HCT116 (cell line): ENCODE results near the gene FMNL1. TPM values are rescaled to one million over a fixed set of nuclear protein-coding genes. Genes with fewer than 3 reads are reported as not detected.

Experiments
- ATAC-seq: fragments of 200-7000 bp; cut with Tn5 transposase; 2 replicates; pipeline ENCODE4 v1.9.1; 2020; ENCODE audit warnings: mild to moderate bottlenecking, moderate library complexity
- BruUV-seq: library from RNA; stranded (reverse); fragments of 400-500 nt; replicated peaks from 2 replicates; lab custom pipeline; 2021; lab: Mats Ljungman, UMichigan
- CTCF ChIA-PET: fragments of 300-600 bp; sonication (Branson Sonifier 250); formaldehyde crosslinking; loops from one replicate; lab custom pipeline; 2021; ENCODE audit warnings: antibody characterized with exemption; lab: Charles Lee
- POLR2A ChIA-PET: fragments of 300-600, 350-600 bp; sonication (Branson Sonifier 250); formaldehyde crosslinking; loops from one replicate; lab custom pipeline; 2021; ENCODE audit warnings: antibody characterized with exemption; lab: Charles Lee
- RAD21 ChIA-PET, 2 experiments: fragments of 300-600 bp; sonication (Branson Sonifier 250); formaldehyde crosslinking; loops; one replicate each; lab custom pipeline; 2023; ENCODE audit warnings: low total read pairs in 2 of 2; ENCODE audit not compliant: uncharacterized antibody in 2 of 2, unreplicated experiment in 2 of 2, low non-redundant PET in 1 of 2; lab: Charles Lee
- DNase-seq: peaks from one replicate; pipeline ENCODE4 v3.0.0-alpha.2; 2010; ENCODE audit warnings: low read depth, low spot score
- H2AFZ ChIP-seq: fragments of 200-600 bp; shearing (Covaris generic), sonication (generic); 2 replicates; pipeline ENCODE4 v1.6.1; 2017; ENCODE audit warnings: low read depth, mixed run types, mixed read lengths, antibody characterized with exemption, low read length; ENCODE audit not compliant: poor library complexity, severe bottlenecking
- H3K27ac ChIP-seq: 2 replicates; pipeline ENCODE4 v1.5.1; 2012; ENCODE audit warnings: low read depth, low read length
- H3K27me3 ChIP-seq: fragments of 200-600 bp; sonication (generic); 2 replicates; pipeline ENCODE4 v1.6.1; 2016; ENCODE audit warnings: mixed run types, low read length, mixed read lengths; ENCODE audit not compliant: insufficient read depth
- H3K36me3 ChIP-seq, 2 experiments: fragments of 200-500 bp in 1 of 2; fragments of 200-600 bp in 1 of 2; sonication (Bioruptor generic) in 1 of 2; sonication (generic) in 1 of 2; 2 replicates each; pipeline versions ENCODE4 v1.5.1 to v1.6.1; 2014 to 2016; ENCODE audit warnings: low read length in 2 of 2, inconsistent platforms in 1 of 2, mixed read lengths in 1 of 2, mixed run types in 1 of 2; ENCODE audit not compliant: insufficient read depth in 2 of 2, control insufficient read depth in 1 of 2
- H3K4me1 ChIP-seq, 2 experiments: fragments of 200-600 bp in 1 of 2; sonication (generic) in 1 of 2; 2 replicates each; pipeline versions ENCODE4 v1.5.1 to v1.6.1; 2012 to 2017; ENCODE audit warnings: low read length in 2 of 2, inconsistent platforms in 1 of 2, mild to moderate bottlenecking in 1 of 2, mixed read lengths in 1 of 2, mixed run types in 1 of 2, moderate library complexity in 1 of 2; ENCODE audit not compliant: insufficient read depth in 2 of 2, control insufficient read depth in 1 of 2
- H3K4me2 ChIP-seq: fragments of 200-600 bp; sonication (generic); 2 replicates; pipeline ENCODE4 v1.6.1; 2017; ENCODE audit warnings: mixed run types, low read length, mixed read lengths
- H3K4me3 ChIP-seq, 2 experiments: fragments of 200-600 bp in 1 of 2; sonication (generic) in 1 of 2; replicated peaks in 1 of 2; 2 replicates each; pipeline ENCODE4 v1.5.1; 2011 to 2016; ENCODE audit warnings: low read length in 2 of 2, control low read depth in 1 of 2, low read depth in 1 of 2, mild to moderate bottlenecking in 1 of 2, mixed read lengths in 1 of 2, mixed run types in 1 of 2
- H3K79me2 ChIP-seq: fragments of 200-600 bp; sonication (generic); 2 replicates; pipeline ENCODE4 v1.6.1; 2017; ENCODE audit warnings: mild to moderate bottlenecking, mixed run types, low read length, moderate library complexity, mixed read lengths; ENCODE audit not compliant: insufficient read depth
- H3K9ac ChIP-seq: fragments of 200-600 bp; sonication (generic); 2 replicates; pipeline ENCODE4 v1.6.1; 2016; ENCODE audit warnings: low read length, mixed read lengths
- H3K9me2 ChIP-seq: fragments of 200-600 bp; sonication (generic), shearing (Covaris generic); 2 replicates; pipeline ENCODE4 v1.6.1; 2017; ENCODE audit warnings: mixed run types, mild to moderate bottlenecking, moderate library complexity; ENCODE audit not compliant: insufficient read depth
- H3K9me3 ChIP-seq, 2 experiments: fragments of 200-500 bp in 1 of 2; fragments of 200-600 bp in 1 of 2; sonication (Bioruptor generic) in 1 of 2; sonication (generic) in 1 of 2; 2 replicates each; pipeline ENCODE4 v1.6.1; 2014 to 2017; ENCODE audit warnings: low read length in 2 of 2, mixed read lengths in 2 of 2, inconsistent platforms in 1 of 2, low read depth in 1 of 2, mild to moderate bottlenecking in 1 of 2, mixed run types in 1 of 2, moderate library complexity in 1 of 2; ENCODE audit not compliant: control insufficient read depth in 1 of 2, insufficient read depth in 1 of 2
- H4K20me1 ChIP-seq: fragments of 200-600 bp; sonication (generic), shearing (Covaris generic); 2 replicates; pipeline ENCODE4 v1.6.1; 2017; ENCODE audit warnings: mixed run types, mild to moderate bottlenecking, moderate library complexity; ENCODE audit not compliant: insufficient read depth
- ATF3 ChIP-seq: IDR thresholded peaks from 2 replicates; pipeline ENCODE4 v1.6.1; 2012
- CBX3 ChIP-seq: IDR thresholded peaks from 2 replicates; pipeline ENCODE4 v1.6.1; 2012; ENCODE audit warnings: low read depth
- CEBPB ChIP-seq: IDR thresholded peaks from 2 replicates; pipeline ENCODE4 v1.6.1; 2012; ENCODE audit warnings: low read depth
- EGR1 ChIP-seq: IDR thresholded peaks from 2 replicates; pipeline ENCODE4 v1.6.1; 2012; ENCODE audit warnings: low read depth
- EZH2 ChIP-seq: fragments of 200-600 bp; sonication (generic); IDR thresholded peaks from 2 replicates; pipeline ENCODE4 v1.6.1; 2017; ENCODE audit warnings: antibody characterized with exemption, mixed run types
- EZH2phosphoT487 ChIP-seq: fragments of 200-600 bp; IDR thresholded peaks from 2 replicates; pipeline ENCODE4 v1.6.1; 2018; ENCODE audit warnings: antibody characterized with exemption, borderline replicate concordance
- JUND ChIP-seq: IDR thresholded peaks from 2 replicates; pipeline ENCODE4 v1.6.1; 2012
- MAX ChIP-seq: IDR thresholded peaks from 2 replicates; pipeline ENCODE4 v1.6.1; 2012
- POLR2A ChIP-seq: IDR thresholded peaks from 2 replicates; pipeline ENCODE4 v1.7.0; 2011; ENCODE audit warnings: borderline replicate concordance; ENCODE audit not compliant: insufficient read depth, insufficient read length; ENCODE audit errors: extremely low read depth
- POLR2AphosphoS5 ChIP-seq: IDR thresholded peaks from 2 replicates; pipeline ENCODE4 v1.6.1; 2011; ENCODE audit warnings: mild to moderate bottlenecking, low read depth, low read length, moderate library complexity
- RAD21 ChIP-seq: IDR thresholded peaks from 2 replicates; pipeline ENCODE4 v1.6.1; 2012; ENCODE audit warnings: low read depth, mild to moderate bottlenecking
- SIN3A ChIP-seq: IDR thresholded peaks from 2 replicates; pipeline ENCODE4 v1.6.1; 2012; ENCODE audit warnings: low read depth
- YY1 ChIP-seq: IDR thresholded peaks from 2 replicates; pipeline ENCODE4 v1.6.1; 2011; ENCODE audit warnings: low read length, low read depth, moderate library complexity, mild to moderate bottlenecking; ENCODE audit not compliant: insufficient replicate concordance; ENCODE audit errors: extremely low read depth
- intact Hi-C: fragments of 100-400 bp; cut with micrococcal nuclease; formaldehyde crosslinking; loops from 2 replicates; pipeline ENCODE4 v1.10.0; 2022
- total RNA-seq: library from RNA; stranded (reverse); gene quantifications from one replicate; pipeline ENCODE4 v1.2.1, GENCODE V29; 2021; ENCODE audit not compliant: unreplicated experiment
- TF ChIP-seq, protein P1 (sequence below): IDR thresholded peaks from 2 replicates; pipeline ENCODE4 v1.6.1; 2012; ENCODE audit warnings: low read depth
- TF ChIP-seq, protein P2 (sequence below), 3 experiments: fragments of 200-600 bp in 1 of 3; sonication (generic) in 1 of 3; IDR thresholded peaks in 2 of 3; conservative IDR thresholded peaks in 1 of 3; 2 replicates each; pipeline ENCODE4 v1.5.1; 2012 to 2017; ENCODE audit warnings: low read depth in 2 of 3, low read length in 2 of 3, antibody characterized with exemption in 1 of 3, borderline replicate concordance in 1 of 3, control low read depth in 1 of 3, mild to moderate bottlenecking in 1 of 3, mixed read lengths in 1 of 3, mixed run types in 1 of 3, moderate library complexity in 1 of 3; ENCODE audit not compliant: insufficient read depth in 1 of 3
- TF ChIP-seq, protein P3 (sequence below): IDR thresholded peaks from 2 replicates; pipeline ENCODE4 v1.6.1; 2011; ENCODE audit warnings: mild to moderate bottlenecking, low read length, moderate library complexity; ENCODE audit not compliant: insufficient replicate concordance; ENCODE audit errors: extremely low read depth

FMNL1 gene
- total RNA-seq, 1 experiment from 2014 or later, result 8.2 TPM

DNA sequence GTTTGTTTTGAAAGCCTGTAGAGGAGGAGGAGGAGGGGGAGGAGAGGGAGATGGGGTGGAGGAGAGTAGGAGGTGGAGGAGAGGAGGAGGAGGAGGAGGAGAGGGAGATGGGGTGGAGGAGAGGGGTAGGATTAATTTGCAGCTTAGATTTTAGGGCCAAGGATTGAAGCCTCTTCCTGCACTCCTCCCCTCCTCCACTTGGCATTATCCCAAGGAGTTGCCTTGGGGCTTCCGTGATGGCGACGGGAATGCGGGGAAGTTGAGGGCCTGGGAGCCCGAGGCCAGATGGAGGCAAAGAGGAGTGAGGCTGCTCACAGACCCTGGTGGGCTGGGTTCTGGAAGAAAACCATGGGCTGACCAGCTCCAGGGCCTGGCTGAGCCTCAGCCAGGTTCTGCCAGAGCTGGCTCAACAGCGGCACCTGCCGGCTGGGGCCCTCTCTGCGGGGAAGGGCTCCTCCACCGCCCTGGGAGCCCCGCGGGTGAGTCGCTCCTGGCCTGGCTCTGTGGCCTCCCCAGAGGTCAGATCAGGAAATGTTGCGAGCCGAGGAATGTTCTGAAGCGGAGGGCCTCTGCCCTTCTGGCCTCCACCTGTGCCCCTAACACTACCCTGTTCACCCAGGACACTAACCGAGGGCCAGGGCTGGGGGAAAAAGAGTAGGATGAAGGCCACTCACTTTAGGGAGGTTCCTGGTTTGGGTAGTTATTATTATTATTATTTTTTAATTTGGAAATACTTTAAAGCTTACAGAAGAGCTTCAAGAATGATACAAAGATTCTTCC is 23.9 kb upstream of the FMNL1 start:
- no peaks in the 10 kb centered on the region for H3K36me3 ChIP-seq
- H3K4me1 ChIP-seq, result peaks cover 12 to 31% of the 10 kb centered on the region in 2 experiments; a peak in 3 of 4 replicates
- H3K27ac ChIP-seq, result peak overlapping the region; percentile 53
- no peaks in the 10 kb centered on the region for H4K20me1 ChIP-seq
- peak overlapping the region; percentile 64 for H2AFZ ChIP-seq
- ChIA-PET RAD21 (interaction anchor here (0.6 to 2.9 kb wide), 12 partner anchors 24 to 64 kb away, joined by 3 to 25 read pairs (median 8); partner anchors contain the start of genes ACBD4 (in 2 of the 2) and HEXIM2 (in 2 of the 2)), POLR2A (interaction anchor here (1.0 to 3.7 kb wide), 7 partner anchors 22 to 70 kb away, joined by 3 to 141 read pairs (median 6); partner anchors contain the start of genes ACBD4, HEXIM1 and HEXIM2)
- H3K9me2 ChIP-seq, result no peaks in the 10 kb centered on the region
- no peaks in the 10 kb centered on the region for H3K27me3 ChIP-seq
- no peaks in the 10 kb centered on the region for H3K79me2 ChIP-seq
- BruUV-seq, result no TSS peak
- no peak for TF ChIP-seq MAX
- TF ChIP-seq SIN3A, result no peak
- TF ChIP-seq POLR2A, result no peak
- no peak for TF ChIP-seq CBX3
- TF ChIP-seq ATF3, result no peak
- TF ChIP-seq, protein P1, sequence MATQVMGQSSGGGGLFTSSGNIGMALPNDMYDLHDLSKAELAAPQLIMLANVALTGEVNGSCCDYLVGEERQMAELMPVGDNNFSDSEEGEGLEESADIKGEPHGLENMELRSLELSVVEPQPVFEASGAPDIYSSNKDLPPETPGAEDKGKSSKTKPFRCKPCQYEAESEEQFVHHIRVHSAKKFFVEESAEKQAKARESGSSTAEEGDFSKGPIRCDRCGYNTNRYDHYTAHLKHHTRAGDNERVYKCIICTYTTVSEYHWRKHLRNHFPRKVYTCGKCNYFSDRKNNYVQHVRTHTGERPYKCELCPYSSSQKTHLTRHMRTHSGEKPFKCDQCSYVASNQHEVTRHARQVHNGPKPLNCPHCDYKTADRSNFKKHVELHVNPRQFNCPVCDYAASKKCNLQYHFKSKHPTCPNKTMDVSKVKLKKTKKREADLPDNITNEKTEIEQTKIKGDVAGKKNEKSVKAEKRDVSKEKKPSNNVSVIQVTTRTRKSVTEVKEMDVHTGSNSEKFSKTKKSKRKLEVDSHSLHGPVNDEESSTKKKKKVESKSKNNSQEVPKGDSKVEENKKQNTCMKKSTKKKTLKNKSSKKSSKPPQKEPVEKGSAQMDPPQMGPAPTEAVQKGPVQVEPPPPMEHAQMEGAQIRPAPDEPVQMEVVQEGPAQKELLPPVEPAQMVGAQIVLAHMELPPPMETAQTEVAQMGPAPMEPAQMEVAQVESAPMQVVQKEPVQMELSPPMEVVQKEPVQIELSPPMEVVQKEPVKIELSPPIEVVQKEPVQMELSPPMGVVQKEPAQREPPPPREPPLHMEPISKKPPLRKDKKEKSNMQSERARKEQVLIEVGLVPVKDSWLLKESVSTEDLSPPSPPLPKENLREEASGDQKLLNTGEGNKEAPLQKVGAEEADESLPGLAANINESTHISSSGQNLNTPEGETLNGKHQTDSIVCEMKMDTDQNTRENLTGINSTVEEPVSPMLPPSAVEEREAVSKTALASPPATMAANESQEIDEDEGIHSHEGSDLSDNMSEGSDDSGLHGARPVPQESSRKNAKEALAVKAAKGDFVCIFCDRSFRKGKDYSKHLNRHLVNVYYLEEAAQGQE, result no peak
- TF ChIP-seq EGR1, result no peak
- TF ChIP-seq, protein P2, sequence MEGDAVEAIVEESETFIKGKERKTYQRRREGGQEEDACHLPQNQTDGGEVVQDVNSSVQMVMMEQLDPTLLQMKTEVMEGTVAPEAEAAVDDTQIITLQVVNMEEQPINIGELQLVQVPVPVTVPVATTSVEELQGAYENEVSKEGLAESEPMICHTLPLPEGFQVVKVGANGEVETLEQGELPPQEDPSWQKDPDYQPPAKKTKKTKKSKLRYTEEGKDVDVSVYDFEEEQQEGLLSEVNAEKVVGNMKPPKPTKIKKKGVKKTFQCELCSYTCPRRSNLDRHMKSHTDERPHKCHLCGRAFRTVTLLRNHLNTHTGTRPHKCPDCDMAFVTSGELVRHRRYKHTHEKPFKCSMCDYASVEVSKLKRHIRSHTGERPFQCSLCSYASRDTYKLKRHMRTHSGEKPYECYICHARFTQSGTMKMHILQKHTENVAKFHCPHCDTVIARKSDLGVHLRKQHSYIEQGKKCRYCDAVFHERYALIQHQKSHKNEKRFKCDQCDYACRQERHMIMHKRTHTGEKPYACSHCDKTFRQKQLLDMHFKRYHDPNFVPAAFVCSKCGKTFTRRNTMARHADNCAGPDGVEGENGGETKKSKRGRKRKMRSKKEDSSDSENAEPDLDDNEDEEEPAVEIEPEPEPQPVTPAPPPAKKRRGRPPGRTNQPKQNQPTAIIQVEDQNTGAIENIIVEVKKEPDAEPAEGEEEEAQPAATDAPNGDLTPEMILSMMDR (IDR thresholded peaks at IDR 0.05 in 2 of 3, conservative IDR thresholded peaks at IDR 0.05 in 1 of 3; ENCODE audit: borderline replicate concordance in 1 of 3, insufficient read depth in 1 of 3, low read depth in 2 of 3, low read length in 2 of 3), result peak; percentile 98 to 99 (median 99)
- no peak for TF ChIP-seq CEBPB
- peak; percentile 15 for TF ChIP-seq YY1
- no peak for TF ChIP-seq JUND
- TF ChIP-seq EZH2phosphoT487, result no peak
- TF ChIP-seq, protein P3, sequence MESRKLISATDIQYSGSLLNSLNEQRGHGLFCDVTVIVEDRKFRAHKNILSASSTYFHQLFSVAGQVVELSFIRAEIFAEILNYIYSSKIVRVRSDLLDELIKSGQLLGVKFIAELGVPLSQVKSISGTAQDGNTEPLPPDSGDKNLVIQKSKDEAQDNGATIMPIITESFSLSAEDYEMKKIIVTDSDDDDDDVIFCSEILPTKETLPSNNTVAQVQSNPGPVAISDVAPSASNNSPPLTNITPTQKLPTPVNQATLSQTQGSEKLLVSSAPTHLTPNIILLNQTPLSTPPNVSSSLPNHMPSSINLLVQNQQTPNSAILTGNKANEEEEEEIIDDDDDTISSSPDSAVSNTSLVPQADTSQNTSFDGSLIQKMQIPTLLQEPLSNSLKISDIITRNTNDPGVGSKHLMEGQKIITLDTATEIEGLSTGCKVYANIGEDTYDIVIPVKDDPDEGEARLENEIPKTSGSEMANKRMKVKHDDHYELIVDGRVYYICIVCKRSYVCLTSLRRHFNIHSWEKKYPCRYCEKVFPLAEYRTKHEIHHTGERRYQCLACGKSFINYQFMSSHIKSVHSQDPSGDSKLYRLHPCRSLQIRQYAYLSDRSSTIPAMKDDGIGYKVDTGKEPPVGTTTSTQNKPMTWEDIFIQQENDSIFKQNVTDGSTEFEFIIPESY, result no peak
- TF ChIP-seq POLR2AphosphoS5, result peak; percentile 69
- no peak for TF ChIP-seq EZH2
- TF ChIP-seq RAD21, result peak; percentile 100
- TF ChIP-seq, all 23 proteins: peak for 4
- peak overlapping the region; percentile 63 for H3K4me2 ChIP-seq
- peak overlapping the region; percentile 36 for H3K9ac ChIP-seq
- H3K4me3 ChIP-seq, result no peak overlapping the region
- CTCF ChIA-PET, result interaction anchor here (0.6 to 6.6 kb wide), 25 partner anchors 9 to 181 kb away, joined by 3 to 157 read pairs (median 5); partner anchors contain the start of genes ACBD4, FMNL1, HEXIM1 and HEXIM2
- intact Hi-C loops, result loop anchor here (1.0 kb wide), 2 partner anchors 49 to 62 kb away; partner anchors contain the start of genes ACBD4 and HEXIM1
- ATAC-seq (peak; percentile 96), DNase-seq (peak; percentile 81)
- no peaks in the 10 kb centered on the region for H3K9me3 ChIP-seq
